Activated CD4-positive, CD25-positive, alpha-beta regulatory T cell (primary cell): ENCODE measurements around the gene LY6G6F.
A peak's percentile ranks its signal among the peaks of the same experiment; 100 is the strongest.

Experiments
- DNase-seq, 4 experiments: peaks; one replicate each; lab custom pipeline; 2025; lab: John Stamatoyannopoulos, UW

The LY6G6F gene

DNA sequence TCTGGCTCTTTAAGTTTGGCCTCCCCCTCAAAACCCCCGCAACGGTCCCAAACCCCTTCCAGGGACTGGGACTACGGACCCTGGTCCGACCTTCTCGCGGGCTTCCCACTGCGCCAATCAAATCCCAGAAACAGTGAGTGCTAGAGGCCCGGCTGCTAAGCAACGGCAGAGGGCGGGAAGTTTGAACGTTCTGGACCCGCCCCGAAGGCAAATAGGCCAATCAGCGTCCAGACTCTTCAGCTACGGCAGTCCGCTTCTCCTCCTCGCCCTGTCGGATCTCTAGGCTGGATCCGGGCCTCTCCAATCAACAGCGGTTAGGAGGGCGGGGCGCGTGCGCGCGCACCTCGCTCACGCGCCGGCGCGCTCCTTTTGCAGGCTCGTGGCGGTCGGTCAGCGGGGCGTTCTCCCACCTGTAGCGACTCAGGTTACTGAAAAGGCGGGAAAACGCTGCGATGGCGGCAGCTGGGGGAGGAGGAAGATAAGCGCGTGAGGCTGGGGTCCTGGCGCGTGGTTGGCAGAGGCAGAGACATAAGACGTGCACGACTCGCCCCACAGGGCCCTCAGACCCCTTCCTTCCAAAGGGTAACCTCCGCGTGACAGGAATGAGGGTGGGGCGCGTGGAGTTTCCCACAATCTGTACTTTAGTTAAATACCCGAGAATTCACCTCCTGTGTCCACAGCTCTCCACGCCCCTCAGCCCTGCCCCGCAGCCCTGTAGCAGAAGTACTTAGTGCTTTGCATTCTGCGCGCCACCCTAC is 33.2 kb downstream of the LY6G6F start, which contains the start of gene MSH5:
MSH5 (plus strand) TSS at position 367 of the 758 bp plus-strand sequence. CDS start 462 bp downstream, outside the sequence.
- peak; percentile 84 to 90 (median 88) for DNase-seq

DNA sequence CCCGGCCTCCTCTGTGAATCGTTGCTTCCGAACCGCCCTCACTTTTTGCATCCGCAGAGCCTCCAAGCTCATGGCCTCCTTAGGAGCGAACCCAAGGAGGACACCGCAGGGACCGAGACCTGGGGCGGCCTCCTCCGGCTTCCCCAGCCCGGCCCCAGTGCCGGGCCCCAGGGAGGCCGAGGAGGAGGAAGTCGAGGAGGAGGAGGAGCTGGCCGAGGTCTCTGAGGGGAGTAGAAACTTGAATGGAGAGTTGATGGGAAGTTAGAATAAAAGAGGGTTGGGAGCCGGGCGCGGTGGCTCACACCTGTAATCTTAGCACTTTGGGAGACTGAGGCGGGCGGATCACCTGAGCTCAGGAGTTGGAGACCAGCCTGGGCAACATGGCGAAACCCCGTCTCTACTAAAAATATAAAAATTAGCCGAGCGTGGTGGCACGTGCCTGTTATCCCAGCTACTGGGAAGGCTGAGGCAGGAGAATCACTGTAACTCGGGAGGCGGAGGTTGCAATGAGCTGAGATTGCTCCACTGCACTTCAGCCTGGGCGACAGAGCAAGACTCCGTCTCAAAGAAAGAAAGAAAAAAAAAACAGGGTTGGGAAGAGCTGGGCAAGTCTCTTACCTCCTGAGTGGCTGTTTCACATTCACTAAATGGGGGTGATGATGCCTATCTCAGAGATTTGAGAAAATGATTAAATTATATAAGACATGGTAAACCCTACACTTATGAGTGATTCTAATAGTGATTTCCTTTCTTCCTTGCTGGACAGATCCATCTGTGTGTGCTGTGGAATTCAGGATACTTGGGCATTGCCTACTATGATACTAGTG is 33.9 kb downstream of the LY6G6F start:
- no peak for DNase-seq

DNA sequence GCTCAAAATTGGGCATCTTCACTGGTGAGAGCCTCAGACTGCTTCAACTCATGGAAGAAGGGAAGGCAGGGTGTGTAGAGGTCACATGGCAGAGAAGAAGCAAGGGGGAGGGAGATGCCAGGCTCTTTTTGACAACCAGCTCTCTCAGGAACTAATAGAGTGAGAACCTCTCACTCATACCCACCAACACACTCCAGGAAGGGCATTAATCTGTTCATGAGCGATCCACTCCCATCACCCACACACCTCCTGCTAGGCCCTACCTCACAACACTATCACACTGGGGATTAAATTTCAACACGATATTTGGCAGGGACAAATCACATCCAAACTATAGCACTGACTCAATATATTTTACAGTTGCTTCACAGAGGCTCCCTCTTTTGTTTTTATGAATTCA is 35.1 kb downstream of the LY6G6F start:
- DNase-seq, result no peak

DNA sequence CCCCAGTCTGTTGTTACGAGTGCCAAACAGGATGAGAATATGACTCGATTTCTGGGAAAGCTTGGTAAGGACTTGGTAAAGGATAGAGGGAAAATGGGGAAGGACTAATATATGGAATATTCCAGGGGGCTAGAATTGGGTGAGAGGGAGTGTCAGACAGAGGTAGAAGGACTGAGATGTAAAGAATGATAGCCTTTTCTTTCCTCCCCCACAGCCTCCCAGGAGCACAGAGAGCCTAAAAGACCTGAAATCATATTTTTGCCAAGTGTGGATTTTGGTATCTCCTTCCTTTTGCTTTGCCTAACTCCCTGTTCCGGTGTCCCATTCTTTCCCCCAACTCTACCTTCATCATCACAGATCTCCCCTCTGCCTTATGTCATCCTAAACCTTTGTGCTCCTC is 36.2 kb downstream of the LY6G6F start:
- DNase-seq, result no peak

DNA sequence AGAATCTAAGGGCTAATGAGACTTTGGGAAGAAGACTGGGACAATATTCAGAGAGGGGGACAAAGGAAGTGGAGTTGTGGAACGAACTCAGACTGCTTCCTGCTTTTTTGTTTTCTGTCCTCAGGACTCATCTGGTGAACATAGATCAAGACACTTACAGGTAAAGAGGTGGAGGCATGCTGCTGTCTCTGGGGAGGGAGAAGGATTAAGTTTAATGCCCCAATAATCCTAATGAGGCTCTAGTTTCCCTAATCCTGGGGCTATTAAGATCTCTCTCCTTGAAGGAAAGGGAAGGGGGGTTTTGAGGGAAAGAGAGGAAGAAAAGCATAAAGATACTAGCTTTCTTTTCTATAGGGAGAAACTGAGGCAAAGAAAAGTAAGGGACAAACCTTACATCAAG is 37.8 kb downstream of the LY6G6F start:
- no peak for DNase-seq

DNA sequence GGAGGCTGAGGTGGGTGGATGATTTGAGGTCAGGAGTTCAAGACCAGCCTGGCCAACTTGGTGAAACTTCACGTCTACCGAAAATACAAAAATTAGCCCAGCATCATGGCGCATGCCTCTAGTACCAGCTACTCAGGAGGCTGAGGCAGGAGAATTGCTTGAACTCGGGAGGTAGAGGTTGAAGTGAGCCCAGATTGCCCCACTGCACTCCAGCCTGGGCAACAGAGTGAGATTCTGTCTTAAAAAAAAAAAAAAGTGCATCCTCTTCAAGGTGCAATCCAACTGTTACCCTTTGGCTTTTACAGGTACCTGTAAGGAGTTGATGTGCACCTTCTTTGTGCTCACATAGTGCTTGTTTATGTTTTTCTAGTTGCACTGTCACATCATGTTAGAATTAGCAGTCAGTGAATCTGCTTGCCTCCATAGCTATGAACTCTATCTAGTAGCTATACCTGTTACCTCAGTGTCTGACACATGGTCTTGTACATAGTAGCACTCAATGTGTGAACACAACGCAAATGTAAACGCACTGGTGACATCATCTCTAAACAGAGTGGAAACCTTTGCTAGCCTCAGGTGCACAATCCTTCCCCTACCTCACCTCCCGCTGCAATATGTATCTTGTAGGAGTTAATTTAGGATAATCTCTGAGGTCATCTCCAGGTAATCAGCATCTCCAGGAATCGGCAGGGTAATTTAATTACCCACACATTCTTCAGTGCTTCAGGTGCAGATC is 42.8 kb downstream of the LY6G6F start:
- no peak for DNase-seq

DNA sequence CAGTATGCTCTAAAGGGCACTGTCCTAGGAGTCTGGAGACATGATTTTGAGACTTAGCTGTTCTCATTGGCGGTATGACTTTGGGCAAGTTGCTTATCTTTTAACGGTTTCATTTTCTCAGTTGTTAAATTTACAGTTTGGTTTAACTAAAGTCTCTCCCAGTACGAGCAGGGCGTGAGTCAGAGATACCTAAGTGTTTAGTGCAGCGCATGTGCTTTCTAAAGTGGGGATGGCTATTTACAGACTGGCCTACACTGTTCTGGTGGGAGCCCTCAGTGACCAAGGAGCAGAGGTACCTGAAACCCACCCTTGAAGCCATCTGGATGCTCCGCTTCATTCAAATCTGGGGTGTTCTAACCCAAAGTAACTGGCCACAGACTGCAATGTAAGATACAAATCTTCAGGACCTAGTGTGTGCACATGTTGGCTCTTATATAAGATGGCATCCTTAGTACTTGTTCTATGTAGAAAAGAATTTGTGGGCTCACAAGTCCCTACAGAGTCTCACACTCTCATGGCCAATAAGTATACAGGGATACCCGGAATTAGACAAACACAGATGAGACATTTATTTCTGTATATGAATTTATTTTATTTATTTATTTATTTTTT is 43.9 kb downstream of the LY6G6F start:
- no peak for DNase-seq

DNA sequence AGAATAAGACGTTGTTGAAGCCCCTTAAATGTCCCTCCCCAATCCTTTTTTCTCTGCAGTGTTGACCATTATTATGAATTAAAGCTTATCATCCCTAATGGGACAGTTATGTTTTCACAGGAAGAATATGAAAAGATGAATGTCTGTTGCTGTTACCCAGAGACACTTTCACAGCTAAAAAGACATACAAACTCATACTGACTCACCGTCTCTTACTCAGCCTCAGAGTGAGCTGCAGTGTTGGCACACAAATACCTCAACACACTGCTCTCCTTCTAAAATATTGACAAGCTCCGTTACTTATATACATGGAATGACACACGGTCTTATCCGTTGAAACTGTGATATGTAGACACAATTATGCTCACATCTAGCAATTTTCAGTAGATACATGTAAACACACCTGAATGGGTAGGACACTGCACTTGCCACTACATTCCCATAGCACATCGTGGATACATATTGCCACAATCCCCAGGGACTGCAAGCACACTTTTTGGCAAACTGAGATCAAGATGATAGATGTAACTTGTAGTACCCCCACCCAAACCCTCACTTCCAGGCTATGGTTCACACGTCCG is 46.2 kb downstream of the LY6G6F start:
- DNase-seq, result no peak

DNA sequence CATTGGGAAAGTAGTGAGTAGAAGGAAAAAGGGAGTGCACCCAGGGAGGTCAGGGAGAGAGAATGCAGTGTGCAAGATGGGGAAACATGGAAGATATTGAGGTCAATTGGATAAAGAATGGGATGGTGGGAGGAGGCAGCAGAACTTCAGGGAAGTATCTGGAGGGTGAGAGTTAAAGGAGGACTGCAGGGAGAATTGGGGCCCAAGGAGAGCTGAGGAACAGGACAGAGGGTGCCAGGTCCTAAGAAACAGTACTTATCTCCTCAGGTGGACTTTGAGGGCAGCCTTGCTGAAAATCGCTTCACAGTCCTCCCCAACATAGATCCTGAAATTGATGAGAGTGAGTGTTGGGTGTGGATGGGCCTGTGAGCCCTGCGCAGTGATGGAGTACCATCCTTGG is 51.6 kb downstream of the LY6G6F start:
- no peak for DNase-seq
